Fibroblast of the aortic adventitia (primary cell): Measurements from ENCODE around the gene KCNK2. TPM values are rescaled to one million over a fixed set of nuclear protein-coding genes. Genes with fewer than 3 reads are reported as not detected.

Experiments
- DNase-seq: peaks from one replicate; pipeline ENCODE4 v3.0.0-alpha.2; 2010; ENCODE audit warnings: low read depth
- H3K4me3 ChIP-seq: 2 replicates; pipeline ENCODE4 v1.5.1; 2011; ENCODE audit warnings: low read depth, mild to moderate bottlenecking, control low read depth, low read length, moderate library complexity
- CTCF ChIP-seq: IDR thresholded peaks from 2 replicates; pipeline ENCODE4 v1.5.1; 2011; ENCODE audit warnings: mild to moderate bottlenecking, low read length, control low read depth, inconsistent platforms; ENCODE audit not compliant: insufficient read depth
- total RNA-seq: library from RNA; depleted of rRNA; stranded (reverse); fragments of >200 nt; gene quantifications from 2 replicates; pipeline ENCODE4 v1.2.3, GENCODE V29; 2012; ENCODE audit warnings: low replicate concordance

The KCNK2 gene
- total RNA-seq, 1 donor = 64.3 TPM

- no peak overlapping the region for H3K4me3 ChIP-seq
- no peak for TF ChIP-seq CTCF
- DNase-seq = peak; percentile 70
Observed at GRCh38 chr1:215052256-215053015, 30.1 kb upstream of the KCNK2 start.

GRCh38 chr1:215054266-215054665, 28.3 kb upstream of the KCNK2 start:
- TF ChIP-seq CTCF = no peak
- H3K4me3 ChIP-seq = no peak overlapping the region
- no peak for DNase-seq

- no peak overlapping the region for H3K4me3 ChIP-seq
- TF ChIP-seq CTCF = no peak
- DNase-seq = no peak
Observed at GRCh38 chr1:215055281-215055935, 27.1 kb upstream of the KCNK2 start.

- no peak overlapping the region for H3K4me3 ChIP-seq
- peak; percentile 28 for DNase-seq
- no peak for TF ChIP-seq CTCF
Observed at GRCh38 chr1:215056584-215056983, 26.0 kb upstream of the KCNK2 start.

- DNase-seq = no peak
- H3K4me3 ChIP-seq = no peak overlapping the region
- TF ChIP-seq CTCF = no peak
Observed at GRCh38 chr1:215059947-215060346, 22.6 kb upstream of the KCNK2 start.

- no peak for DNase-seq
- H3K4me3 ChIP-seq = no peak overlapping the region
- no peak for TF ChIP-seq CTCF
Observed at GRCh38 chr1:215064327-215064726, 18.2 kb upstream of the KCNK2 start.
